ENCODE results near the gene ATP4A.
A peak's percentile ranks its signal among the peaks of the same experiment; 100 is the strongest.

Gene ATP4A

DNA sequence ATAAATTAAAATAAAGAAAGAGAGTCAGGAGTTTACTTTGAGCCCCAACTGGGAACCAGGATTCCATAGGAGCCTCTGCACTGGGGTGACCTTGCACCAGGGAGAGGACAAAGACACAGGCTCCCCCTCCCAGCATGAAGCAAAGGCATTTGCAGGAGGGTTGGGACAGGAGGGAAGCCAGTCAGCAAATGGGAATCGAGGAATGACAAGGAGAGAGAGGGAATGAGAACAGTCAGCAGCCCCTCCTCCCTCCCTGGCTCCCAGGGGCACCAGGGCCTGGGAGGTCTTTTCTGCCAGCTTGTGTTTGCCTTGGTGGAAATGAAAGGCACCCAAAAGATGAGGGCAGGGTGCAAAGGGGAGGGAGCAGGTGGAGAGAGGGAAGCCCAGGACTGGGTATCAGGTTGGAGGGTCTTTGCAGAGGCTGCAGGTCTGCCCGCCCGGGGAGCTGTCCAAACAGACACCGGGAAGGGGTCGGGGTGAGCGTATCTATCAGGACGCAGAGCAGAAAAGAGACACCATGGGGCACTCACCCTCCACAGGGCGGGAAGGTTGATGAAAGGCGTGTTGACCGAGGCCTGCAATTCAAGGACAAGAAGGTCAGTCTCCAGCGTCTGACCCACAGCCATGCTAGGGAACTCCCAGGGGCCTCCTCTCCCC lies 39.1 kb downstream of the ATP4A start:
- DNase-seq = no peak
- ATAC-seq = no peak

DNA sequence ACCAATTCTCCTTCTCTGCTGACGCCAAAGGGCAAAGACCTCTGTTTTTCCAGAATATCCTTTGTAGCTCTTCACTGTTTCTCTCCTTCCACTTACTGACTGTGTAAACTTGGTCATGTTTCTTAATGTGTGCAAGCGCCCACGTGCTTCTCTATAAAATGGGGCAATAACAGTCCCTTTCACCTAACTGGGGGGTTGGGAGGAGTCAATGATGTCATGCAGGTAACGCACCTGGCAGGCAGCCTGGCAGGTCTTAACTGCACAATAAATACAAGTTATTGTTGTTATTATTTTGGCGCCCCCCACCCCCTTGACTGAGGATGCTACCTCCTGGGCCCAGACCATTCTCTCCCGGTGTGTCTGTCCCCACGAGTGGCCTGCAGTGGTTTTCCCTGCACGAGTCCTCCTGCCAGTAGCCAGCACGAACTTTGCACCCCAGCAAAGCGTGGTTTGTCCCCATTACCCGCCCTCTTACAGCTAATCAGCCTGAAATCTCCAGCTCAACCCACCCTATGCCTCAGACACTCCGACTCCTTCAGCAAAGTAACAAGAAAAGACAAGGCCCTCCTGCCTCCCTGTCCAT lies 40.6 kb downstream of the ATP4A start:
- ATAC-seq (no peak), DNase-seq (no peak)

DNA sequence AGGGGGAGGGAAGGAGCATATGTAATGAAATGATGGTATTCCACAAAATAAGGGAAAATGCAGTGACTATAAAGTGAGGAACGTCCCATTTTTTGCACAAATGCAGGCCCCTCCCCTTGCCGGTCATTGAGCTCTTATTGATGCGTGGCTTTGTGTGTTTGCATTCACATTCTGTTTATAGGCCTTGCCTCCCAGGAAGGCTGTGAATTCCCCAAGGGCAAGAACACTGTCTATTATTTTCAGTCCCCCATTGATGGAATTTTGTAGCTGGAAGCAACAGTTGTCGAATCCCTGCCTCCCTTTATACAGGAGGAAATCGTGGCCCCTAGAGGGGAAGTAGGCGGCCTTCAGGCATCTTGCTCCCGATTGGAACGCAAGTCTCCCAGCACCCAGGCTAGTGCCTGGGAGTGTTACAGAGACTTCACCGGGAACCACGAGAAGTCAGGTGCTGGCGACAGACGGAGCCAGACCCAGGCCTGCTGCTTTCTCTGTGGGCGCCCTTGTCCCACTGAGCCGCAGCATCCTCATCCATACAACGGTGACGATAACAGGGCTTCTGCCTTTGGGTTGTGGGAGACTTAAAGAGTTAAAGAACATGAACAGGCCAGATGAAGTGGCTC lies 42.2 kb downstream of the ATP4A start:
- ATAC-seq = no peak
- DNase-seq = no peak

DNA sequence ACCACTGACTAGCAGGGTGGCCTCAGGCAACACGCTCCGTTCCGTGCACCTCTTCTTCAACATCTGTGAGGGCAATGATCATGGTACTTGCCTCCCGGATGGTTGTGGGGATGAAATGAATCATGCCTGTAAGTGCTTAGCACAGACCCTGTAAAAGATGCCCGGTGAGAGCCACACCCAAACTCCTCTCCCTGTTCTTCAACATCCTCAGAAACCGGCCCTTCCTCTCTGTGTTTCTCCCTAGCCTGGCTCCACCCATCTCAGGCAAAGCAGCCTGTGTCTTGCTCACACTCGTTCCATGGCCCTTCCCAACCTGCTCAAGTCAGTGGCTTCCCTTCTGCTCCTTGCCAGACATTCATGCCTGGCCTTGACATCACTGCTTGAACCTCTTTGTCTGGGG lies 44.2 kb downstream of the ATP4A start:
- no peak for DNase-seq
- no peak for ATAC-seq

DNA sequence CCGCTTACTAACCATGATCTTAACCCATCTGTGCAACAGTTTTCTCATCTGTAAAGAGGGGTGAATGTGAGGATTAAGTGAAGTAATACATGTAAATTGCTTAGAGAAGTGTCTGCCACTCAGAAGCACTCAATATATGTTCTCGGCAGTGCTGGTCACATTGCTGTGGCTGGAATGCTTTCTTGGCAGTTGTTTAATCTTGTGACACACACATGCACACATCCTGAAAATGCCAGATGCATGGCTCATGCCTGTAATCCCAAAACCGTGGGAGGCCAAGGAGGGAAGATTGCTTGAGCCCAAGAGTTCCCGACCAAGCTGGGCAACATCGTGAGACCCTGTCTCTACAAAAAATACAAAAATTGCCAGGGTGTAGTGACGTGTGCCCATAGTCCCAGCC lies 45.1 kb downstream of the ATP4A start:
- no peak for ATAC-seq
- no peak for DNase-seq

DNA sequence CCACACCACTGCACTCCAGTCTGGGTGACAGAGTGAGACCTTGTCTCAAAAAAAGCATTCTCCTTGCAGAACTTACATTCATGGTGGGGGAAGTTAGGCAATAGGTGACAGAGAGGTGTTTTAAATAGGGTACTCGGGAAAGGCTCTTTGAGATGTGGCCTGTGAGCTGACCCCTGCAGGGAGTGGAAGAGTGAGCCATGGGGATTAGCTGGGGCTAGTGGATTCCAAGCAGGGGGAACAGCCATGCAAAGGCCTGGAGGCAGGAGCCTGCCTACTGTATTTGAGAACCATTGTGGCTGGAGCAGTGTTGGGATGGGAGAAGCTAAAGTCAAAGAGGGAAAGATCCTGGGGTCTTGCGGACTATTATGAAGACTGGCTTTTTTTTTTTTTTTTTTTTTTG lies 46.1 kb downstream of the ATP4A start:
- DNase-seq (no peak), ATAC-seq (no peak)

DNA sequence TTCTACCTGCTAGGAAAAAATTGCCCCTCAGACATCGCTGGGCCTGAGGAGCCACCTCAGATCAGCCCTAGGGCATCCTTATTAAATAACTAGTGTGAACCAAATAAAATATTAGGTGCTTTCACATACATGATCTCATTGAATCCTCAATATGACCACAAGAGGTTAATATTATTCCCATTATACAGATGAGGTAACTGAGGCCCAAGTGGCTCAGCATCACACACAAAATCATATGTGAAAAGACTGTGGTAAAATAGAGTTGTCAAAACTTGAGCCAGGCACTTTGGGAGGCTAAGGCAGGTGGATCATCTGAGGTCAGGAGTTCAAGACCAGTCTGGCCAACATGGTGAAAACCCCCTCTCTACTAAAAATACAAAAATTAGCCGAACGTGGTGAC lies 47.1 kb downstream of the ATP4A start:
- ATAC-seq (no peak), DNase-seq (no peak)

DNA sequence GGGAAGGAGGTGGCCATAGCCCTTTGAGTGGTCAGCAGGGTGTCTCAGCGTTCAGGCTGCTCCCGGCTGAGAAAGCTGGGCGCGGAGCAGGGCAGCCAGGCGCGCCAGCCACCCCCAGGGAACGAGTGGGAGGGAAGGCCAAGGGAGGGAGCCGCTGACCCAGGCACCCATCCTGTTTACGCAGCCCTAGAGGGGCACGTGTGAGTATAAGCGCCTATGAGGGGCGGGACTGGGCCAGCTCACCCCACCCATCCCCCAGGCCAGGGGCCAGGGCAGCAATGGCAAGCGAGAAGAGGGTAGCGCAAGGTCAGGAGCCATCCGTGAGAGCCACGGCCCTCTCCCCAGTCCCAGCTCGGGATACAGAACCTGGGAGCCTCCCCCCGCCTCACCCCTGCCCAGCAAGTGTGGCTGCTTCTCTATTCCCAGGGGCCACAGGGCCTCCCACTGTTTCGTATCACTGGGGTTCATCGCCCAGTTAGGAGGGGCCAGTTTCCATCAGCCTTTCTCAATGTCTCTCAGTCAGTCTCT lies 49.1 kb downstream of the ATP4A start:
- ATAC-seq (no peak), DNase-seq (no peak)

DNA sequence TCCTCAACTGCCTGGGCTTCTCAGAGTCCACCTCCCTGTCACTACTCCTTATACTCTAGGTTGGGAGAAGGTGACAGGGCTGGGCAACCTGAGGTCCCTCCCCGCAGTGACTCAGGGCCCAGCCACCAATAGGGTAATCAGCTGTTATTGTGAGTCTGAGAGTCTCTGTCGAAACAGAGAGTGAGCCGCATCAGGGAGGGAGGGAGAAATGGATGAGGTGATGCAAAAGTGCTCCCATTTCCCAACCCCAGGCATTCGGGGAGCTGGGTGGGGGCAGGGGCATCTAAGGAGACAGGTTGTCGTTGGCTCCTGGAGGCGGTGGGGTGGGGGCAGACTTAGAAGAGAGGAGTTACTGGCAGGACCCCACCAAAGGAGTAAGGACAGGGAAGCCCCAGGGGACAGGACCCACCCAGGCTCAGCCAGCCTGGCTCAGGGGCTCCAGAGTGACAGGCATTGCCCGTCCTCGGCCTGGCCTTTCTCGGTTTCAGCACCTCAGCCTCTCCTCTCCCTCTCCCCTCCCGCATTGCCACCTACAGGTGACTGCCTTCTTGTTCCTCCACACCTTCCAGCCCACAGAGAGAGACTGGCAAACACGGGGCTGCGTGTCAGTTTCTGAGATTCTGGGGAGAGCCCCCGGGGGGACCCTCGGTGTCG lies 49.7 kb downstream of the ATP4A start, which contains the start of gene DMKN:
TSS of gene DMKN (minus strand) at position 22 of the 654 bp plus-strand sequence. CDS start 174 bp downstream, outside the sequence.
- DNase-seq (no peak), ATAC-seq (no peak)

DNA sequence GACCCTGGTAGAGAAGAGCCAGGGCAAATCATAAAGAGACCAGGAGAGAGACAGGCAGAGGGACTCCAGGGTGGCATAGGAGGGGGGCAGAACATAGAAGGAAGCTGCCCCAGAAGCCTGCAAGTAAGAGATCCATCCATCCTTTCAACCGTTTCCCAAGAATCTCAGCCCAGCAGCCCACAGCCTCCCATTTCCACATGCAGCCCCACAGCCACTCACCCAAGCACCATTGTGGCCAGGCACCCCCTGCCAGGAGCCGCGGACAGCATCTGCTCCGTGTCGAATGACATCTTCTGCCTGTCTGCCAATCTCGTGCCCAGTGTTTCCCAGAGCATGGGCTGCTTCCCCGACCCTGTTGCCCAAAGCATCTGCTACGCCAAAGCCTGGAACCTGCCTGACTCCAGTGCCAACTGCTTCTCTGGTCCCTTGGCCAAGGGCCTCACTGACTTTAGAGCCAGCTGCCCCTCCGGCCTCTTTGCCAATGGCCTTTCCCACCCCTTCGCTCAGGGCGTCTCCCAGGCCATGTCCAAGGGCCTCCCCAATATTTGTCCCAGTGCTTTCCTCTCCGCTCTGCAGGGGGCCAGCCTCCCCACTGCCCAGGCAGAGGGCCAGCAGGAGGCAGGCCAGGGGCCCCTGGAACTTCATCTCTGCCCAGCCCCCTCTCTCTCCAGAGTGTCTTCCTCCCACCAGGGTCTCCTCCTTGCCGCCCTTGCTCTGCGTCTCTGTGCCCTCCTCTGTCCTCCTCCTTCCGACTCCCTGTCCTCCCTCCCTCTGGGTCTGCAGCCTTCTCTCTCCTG lies 50.4 kb downstream of the ATP4A start:
- DNase-seq (no peak), ATAC-seq (no peak)

DNA sequence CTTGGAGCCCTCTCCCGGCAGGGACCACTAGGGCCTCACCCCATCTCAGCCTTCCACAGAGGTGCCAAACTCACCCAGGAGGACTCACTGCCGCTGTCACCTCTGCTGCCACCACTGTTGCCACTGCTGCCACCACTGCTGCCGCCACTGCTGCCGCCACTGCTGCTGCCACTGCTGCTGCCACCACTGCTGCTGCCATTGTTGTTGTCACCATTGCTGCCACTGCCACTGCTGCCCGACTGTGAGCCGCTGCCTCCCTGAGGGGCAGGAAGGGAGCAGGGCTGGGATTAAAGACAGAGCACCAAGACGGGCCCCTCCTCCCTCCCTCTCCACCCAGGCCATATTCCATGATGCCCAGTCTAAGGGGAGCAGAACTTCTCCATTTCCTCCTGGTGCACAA lies 52.1 kb downstream of the ATP4A start:
- DNase-seq (no peak), ATAC-seq (no peak)

DNA sequence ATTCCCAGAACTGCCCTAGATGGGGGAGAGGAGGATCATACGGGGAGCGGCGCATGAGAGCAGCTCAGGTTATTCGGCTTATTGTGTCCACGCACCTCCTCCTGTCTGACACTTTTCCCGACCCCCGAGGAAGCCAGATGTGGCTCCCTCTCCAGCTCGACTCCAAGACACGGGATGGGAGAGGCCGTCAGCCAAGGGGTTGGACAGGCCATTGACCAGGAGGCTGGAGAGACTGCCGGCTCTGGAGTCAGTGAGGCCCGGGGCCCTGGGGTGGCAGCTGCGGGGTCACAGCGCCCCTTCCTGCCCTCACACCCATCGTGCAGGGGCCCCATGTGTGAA lies 52.9 kb downstream of the ATP4A start:
- DNase-seq (no peak), ATAC-seq (no peak)

DNA sequence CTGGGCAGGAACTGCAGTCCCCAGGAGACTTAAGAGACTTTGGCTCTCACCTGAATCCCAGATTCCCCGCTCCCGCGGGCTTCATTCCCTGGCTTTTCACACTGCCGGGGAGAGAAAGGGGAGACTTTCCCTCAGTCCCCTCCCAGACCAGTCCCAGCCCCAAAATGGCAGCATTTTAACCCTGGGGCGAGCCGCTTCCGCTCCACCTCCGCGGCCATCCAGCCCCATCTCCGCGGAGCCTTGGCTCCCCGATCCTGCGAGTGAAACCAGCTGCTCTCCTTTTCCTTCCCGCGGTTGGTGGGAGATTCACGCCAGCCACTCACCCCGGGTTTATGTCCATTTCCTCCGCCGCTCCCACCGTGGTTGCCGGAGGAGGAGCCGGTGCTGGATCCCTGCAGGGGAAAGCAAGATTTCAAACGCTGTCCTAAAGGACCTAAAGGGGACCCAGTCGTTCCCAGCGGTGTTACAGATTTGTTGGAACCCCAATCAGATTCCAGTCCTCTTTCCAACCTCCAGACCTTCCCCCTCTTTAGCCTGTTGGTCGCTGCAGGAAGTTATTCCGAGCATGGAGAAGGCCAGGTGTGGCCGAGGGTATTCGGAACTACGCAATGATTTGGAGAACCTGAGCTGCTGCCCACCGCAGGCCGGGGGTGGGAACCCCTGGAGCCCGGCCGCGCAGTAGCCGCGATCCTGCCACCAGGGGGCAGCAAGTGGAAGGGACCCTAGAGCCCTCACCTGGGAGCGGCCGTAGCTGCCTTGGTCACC lies 53.4 kb downstream of the ATP4A start:
- ATAC-seq = peak; percentile 69
- DNase-seq = peak; percentile 90

DNA sequence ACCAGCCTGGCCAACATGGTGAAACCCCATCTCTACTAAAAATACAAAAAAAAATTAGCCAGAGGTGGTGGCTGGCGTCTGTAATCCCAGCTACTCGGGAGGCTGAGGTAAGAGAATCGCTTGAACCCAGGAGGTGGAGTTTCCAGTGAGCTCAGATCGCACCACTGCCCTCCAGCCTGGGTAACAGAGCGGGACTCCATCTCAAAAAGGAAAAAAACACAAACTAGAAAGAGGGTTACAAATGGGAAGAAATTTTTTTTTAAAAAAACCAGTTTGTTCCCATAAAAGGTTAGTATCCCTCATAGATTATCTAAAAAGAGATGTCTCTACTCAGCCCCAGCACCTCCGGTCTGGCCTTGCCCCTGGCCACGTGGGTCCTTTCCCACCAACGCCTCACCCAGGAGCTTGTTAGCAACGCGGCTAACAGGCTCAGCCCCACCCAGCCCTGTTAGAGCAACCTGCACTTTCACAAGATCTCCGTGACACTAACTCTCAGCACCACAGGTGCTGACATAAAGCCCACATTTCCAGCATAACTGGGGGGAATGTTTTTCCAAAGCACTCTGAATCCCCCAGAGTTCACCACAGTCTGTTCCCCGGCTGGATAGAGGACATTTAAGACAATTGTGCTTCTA lies 54.3 kb downstream of the ATP4A start:
- ATAC-seq (no peak), DNase-seq (peak; percentile 39)

DNA sequence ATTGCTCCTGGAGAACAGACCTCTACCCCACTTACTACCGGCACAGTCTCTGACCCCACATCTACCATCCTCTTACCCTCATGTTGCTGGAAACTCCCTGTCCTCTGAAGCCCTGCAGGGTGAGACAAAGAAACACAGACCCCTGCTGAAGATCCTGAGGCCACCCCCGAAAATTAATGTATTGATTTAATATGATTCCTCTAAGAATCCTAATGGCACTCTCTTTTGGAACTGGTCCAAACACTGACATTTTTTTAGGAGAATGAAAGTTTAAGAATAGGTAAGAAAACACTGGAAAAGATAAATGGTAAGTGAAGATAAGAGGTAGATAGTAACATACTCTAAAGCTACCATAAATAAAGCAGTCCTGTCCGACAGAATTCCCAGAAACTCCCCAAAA lies 55.3 kb downstream of the ATP4A start:
- DNase-seq = no peak
- ATAC-seq = no peak

DNA sequence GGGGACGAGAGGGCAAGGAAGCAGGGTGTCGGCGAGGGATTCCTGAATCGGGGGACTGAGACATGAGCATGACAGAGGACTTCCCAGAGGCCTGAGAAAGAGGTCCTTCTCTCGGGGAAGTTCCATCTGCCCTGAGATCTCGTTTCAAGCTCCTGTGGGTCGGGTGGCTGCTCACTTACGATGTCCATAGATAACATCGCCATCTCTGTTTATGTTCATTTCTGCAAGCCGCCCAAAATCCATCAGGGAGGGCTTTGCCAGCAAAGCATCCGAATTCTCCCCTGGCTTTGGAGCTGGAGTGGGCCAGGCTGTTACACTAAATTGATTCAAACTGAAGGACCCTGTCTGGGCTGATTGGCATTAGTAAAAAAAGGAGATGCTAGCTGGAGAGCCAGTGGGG lies 55.9 kb downstream of the ATP4A start:
- DNase-seq = no peak
- no peak for ATAC-seq

DNA sequence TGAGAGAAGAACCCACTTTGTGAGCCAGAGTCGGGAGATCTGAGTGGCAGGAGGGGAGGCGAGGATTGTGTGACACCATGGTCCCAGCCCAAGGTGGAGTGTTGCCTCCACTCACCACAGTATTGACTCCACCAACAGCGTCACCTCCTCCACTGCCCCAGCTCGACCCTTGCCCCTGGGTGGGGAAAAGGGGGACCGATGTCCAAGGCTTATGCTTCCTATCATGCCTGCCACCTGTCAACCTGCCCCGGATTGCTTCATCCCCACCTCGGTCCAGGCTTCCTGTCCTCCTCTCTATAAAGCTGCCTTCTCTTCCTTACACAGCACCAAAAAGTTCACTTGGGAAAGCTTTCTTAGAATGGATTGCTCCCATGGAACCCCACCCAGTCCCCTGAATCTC lies 57.4 kb downstream of the ATP4A start:
- ATAC-seq (no peak), DNase-seq (no peak)

DNA sequence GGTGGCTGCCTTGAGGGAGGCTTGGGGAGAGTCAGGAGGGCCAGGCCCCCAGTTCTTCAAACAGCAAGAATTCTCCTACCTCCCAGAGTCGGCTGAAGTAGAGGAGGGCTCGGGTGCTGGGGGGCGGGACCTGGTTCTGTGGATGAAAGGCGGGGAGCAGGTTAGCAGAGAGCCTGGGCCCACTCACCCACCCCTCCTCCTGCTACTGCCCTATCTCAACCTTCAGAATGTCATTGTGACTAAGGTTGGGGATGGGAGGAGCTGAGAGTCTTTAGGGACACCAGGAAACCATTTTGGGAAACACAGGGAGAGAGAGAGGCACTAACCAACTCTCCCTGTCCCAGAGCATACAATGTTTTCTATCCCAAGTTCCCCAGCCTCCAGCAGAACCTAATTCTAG lies 60.7 kb downstream of the ATP4A start:
- no peak for DNase-seq
- no peak for ATAC-seq

DNA sequence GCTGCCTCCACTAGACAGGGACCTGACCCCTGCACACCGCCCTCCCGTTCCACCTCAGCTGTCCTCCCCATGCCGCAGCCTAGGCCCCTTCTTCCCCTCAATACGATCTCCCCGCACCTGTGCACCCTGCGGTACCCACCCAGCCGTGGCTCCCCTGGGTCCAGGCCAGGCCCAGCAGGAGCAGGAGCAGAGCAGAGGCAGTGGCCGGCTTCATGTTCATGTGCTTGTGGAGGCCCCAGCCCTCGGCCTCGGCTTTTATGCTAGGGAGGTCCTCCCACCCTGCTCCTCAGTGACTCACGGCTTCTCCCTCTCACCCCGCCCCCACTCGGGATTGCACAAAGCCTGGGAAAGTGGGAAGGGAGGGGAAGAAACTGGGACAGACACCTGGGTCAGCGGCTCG lies 61.8 kb downstream of the ATP4A start:
- ATAC-seq (no peak), DNase-seq (no peak)

DNA sequence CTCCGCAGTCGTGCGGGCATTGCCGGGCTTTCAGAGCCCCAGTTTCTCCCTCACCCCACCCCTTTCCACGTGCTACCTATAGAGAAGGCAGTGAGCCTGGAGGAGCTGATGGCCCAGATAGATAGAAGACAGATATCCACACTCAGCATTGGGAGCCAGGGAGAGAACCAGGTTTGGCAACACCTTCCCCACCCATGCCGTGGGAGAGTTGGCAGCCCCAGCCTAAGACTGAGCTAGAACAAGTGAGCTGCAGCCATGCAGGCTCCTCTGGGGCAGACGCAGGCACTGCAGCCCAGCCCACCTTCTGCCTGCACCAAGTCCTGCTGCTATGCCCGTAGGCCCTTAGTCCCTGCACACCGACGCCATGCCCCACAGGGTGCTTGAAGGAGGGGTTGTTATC lies 62.8 kb downstream of the ATP4A start:
- no peak for ATAC-seq
- DNase-seq = no peak

Measured in stimulated activated naive CD8-positive, alpha-beta T cell treated with anti-CD3 and anti-CD28 coated beads, Interleukin-15, Interleukin-2, amounts not matched to agents 100 U/mL and 50 U/mL, for 24 hours (primary cell).